HEK293 (cell line): ENCODE data around the gene SYT6.

Experiments used
- HOXC10 ChIP-seq: sonication (generic); formaldehyde crosslinking; IDR thresholded peaks from 2 replicates; pipeline ENCODE4 v1.8.1; 2023; ENCODE audit warnings: mild to moderate bottlenecking, missing genetic modification reagents
- ZNF10 ChIP-seq: fragments of 450-650 bp; formaldehyde crosslinking; IDR thresholded peaks from 2 replicates; pipeline ENCODE4 v1.5.1; 2017; ENCODE audit warnings: missing biosample characterization, missing genetic modification characterization
- ZNF701 ChIP-seq: fragments of 450-650 bp; formaldehyde crosslinking; IDR thresholded peaks from 2 replicates; pipeline ENCODE4 v1.5.1; 2016; ENCODE audit warnings: missing biosample characterization, missing genetic modification characterization
- ZSCAN18 ChIP-seq: fragments of 450-650 bp; formaldehyde crosslinking; IDR thresholded peaks from 2 replicates; pipeline ENCODE4 v1.5.1; 2016; ENCODE audit warnings: missing biosample characterization, missing genetic modification characterization
- TF ChIP-seq, protein P1 (sequence below): fragments of 450-650 bp; formaldehyde crosslinking; IDR thresholded peaks from 2 replicates; pipeline ENCODE4 v1.5.1; 2016; ENCODE audit warnings: missing biosample characterization, missing genetic modification characterization
- TF ChIP-seq, protein P2 (sequence below): fragments of 450-650 bp; formaldehyde crosslinking; IDR thresholded peaks from 2 replicates; pipeline ENCODE4 v1.5.1; 2016; ENCODE audit warnings: missing biosample characterization, missing genetic modification characterization

GRCh38 chr1:114199017-114199594 is 45.4 kb upstream of the SYT6 start:
- TF ChIP-seq ZSCAN18 (tag by site-specific recombination) (no peak), ZNF10 (tag by site-specific recombination) (no peak), HOXC10 (no peak), ZNF701 (tag by site-specific recombination) (no peak)
- TF ChIP-seq, protein P1, sequence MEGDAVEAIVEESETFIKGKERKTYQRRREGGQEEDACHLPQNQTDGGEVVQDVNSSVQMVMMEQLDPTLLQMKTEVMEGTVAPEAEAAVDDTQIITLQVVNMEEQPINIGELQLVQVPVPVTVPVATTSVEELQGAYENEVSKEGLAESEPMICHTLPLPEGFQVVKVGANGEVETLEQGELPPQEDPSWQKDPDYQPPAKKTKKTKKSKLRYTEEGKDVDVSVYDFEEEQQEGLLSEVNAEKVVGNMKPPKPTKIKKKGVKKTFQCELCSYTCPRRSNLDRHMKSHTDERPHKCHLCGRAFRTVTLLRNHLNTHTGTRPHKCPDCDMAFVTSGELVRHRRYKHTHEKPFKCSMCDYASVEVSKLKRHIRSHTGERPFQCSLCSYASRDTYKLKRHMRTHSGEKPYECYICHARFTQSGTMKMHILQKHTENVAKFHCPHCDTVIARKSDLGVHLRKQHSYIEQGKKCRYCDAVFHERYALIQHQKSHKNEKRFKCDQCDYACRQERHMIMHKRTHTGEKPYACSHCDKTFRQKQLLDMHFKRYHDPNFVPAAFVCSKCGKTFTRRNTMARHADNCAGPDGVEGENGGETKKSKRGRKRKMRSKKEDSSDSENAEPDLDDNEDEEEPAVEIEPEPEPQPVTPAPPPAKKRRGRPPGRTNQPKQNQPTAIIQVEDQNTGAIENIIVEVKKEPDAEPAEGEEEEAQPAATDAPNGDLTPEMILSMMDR (tag by site-specific recombination) = no peak
- TF ChIP-seq, protein P2, sequence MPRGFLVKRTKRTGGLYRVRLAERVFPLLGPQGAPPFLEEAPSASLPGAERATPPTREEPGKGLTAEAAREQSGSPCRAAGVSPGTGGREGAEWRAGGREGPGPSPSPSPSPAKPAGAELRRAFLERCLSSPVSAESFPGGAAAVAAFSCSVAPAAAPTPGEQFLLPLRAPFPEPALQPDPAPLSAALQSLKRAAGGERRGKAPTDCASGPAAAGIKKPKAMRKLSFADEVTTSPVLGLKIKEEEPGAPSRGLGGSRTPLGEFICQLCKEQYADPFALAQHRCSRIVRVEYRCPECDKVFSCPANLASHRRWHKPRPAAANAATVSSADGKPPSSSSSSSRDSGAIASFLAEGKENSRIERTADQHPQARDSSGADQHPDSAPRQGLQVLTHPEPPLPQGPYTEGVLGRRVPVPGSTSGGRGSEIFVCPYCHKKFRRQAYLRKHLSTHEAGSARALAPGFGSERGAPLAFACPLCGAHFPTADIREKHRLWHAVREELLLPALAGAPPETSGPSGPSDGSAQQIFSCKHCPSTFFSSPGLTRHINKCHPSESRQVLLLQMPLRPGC = no peak
